Dedifferentiated amniotic fluid mesenchymal stem cell (primary cell): ENCODE results near the gene PAX5.

Experiments
- DNase-seq: peaks from one replicate; pipeline ENCODE4 v3.0.0-alpha.2; 2016; ENCODE audit errors: extremely low spot score

The PAX5 gene

DNA sequence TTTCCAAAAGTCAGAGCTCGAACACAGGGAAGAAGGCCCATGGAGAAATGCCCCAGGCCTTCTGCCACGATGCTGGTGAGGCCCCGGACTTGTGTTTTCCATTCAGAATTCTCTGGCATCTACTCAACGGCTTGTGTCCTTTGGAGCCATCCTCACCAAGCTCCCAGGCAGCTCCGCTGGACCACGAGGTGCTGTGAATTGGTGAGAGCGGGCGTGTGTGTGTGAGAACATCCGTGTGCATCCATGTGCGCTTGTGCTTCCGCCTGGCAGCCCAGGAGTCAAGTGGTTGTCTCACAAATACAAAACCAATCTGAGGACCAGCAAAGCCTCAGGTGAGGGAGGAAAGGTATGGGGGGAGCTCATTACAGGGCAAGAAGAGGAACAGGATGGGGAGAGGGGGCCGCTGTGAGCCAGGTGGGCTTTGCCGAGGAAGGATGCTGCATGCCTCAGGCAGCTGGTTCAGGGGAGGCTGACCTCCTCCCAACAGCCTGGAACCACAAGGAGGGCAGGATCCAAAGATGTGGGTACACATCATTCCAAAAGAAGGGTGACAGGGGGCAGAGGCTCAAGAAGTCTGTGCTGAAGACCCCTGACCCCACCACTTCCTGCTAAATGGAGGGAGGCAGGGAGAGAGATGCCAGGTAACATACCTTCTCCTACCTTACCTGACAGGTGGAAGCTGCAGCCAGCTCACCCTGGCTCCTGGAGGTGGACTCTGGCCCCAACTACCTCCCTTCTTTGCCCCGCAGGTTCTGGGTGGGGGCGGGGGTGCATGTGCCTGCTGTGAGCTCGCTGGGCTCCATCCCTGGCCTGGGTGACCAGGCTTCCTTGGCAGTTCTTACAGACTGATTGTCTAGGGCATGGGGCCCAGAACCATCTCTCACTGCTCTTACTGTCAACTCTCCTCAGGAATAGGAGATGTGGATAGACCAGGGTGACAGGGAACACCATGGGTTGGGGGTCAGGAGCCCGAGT is 196.3 kb downstream of the PAX5 start:
- DNase-seq = no peak

DNA sequence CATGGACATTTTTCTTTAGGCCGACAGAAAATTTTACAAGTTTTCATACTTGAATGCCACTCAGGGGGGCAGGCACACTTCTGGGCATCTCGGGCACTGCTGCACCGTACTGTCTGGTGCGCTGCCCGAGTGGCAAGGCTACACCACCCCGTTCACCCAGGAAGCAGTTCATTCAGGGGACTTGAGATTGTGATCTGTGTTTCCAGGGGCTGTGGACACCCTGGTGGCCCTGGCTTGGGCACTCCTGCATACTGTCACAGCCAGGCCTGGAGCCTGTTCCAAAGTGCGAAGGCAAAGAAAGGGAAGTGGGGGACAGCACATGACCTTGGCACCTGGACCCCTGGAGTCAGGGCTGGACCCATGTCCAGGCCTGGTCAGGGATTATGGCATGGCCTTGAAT is 197.6 kb downstream of the PAX5 start:
- DNase-seq = no peak

DNA sequence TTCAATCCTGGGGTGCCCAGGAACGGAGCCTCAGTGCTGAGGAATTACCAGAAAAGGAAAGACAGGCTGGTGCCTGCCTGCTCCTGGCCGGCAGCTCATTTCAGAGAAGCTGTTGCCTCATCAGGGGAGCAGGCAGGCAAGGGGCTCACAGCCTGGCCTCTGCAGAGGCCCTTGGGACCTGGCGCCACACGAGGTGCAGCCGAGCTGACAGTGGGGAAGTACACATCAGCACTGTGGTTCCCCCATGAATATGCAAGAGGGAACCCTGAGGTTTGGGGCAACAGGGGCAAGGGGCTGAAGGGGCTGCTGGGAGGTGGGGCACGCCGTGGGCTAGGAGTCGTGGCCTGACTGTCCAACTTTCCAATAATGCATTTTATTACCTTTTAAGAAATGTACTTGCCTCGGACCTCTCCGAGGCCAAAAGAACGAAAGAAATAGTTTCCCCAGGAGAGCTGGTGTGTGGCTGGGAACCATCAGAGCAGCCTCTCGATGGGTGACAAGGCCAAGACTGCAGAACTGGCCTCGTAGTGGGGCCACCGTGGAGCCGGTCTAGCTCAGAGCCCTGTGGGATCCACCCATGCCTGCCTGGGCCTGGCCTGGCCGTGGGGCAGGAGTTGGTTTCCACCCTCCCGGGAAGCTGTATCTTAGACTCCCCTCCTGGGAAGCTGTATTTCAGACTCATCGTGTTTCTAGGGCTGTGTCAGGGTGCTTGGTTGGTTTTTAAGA is 198.6 kb downstream of the PAX5 start:
- no peak for DNase-seq

DNA sequence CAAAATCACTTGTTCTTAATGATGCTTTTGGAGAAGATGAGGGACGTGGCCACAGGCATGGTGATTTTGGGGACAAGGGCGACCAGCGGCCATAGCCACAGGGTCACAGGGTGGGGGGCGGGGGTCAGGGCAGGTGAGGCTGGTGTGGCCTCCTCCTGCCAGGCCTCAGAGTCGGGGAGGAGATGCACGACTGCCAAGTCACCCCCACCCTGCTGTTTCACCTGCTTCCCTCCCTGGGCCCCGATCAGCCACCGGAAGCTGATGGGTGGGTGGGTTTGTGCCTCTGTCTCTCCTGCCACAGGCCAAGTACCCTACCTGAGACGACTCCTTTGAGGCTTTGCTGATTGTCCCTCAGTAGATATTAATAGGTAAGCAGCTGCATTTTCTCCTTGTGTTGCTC is 199.3 kb downstream of the PAX5 start:
- no peak for DNase-seq

DNA sequence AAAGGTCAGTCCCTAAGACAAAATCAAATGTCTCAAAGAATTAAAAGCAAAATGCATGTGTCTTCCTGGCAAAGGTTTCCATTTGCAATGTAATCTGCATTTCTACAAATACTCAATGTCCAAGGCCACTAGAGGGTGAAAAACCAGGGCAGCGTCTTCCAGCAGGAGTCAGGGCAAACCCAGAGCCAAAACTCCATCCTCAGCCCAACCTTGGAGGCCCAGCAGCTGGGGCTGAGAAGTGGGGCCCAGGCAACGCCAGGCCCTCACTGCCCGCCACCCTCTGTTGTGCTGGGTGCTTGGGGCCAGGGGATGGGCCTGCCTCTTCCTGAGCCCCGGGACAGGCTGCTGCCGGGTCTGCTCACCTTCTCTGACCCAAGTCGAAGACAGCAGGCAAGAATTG is 200.1 kb downstream of the PAX5 start:
- no peak for DNase-seq

DNA sequence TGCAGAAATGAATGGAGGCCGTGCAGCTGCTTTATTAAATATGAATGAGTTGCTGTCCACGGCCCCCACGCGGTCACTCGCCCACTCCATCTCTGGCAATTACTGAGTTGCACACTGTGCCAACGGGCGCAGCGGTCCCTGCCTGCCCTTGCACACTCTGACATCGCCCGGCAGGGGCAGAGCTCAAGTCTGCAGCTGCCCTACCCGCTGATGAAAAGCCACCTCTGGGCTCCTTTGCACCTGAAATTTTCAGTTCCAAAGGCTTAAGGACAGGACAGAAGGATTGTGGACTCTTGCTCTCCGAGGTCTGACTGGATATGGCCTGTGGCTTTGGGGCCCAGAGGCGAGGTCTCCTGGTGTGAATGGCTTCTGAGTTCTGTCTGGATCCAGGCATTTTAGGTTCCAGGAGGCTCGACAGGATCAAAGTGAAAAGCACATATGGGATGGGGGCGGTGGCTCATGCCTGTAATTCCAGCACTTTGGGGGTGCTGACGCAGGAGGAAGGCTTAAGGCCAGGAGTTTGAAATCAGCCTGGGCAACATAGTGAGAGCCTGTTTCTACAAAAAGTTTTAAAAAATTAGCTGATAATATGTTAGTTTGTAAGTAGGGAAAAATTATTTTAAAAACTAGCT is 201.8 kb downstream of the PAX5 start:
- DNase-seq = no peak

DNA sequence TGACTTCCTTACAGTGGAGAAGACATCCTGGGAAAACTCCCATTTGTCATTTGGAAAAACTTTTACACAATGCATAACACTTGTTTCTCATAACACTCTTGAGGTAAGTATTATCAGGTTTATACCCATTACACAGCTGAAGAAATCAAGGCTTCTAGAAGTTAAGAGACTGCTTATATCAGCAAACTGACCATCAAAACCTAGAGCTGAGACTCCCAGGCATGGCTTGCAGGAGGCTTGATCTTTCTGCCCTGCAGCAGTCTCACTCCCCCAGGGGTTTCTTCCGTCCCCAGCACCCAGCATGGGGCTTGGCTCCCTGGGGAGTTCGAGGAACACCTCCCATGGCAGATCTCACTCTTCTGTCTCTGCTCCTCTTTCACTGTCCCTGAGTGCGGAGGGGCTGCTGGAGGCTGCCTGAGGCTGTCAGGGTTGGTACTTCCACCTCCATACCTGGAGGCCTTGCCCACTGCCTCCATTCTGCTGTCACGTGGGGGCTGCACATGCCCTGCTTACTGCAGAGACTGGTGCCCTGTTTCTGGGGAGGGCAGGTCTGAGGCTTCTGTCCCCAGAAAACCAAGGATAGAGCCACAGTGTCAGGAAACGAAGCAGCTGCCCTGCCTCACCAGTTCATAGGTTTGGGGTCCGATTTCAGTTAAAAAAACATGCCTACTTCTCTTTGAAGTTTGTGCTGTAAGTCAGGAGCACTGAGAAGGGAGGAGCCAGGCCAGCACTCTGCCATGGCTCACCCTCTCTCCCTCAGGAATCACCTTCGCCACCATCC is 202.5 kb downstream of the PAX5 start:
- DNase-seq = no peak

DNA sequence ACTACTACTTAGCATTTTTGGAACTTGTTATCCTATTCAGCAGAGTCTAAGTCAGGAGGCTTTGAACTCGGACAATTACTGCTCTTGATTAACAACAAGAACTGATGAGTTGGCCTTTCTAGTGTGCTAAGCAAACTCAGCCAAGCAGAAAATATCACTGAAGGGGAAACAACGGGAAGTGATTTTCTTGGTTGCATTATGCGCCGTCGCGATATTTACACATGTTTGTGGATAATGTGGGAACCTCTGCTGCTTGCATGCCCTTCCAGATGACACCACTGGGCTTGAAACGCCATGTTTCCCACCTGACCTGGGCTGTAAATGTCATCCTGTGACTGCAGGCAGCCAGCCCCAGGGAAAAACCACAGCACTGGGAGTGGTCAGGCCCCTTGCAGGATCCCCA is 205.5 kb downstream of the PAX5 start:
- no peak for DNase-seq

DNA sequence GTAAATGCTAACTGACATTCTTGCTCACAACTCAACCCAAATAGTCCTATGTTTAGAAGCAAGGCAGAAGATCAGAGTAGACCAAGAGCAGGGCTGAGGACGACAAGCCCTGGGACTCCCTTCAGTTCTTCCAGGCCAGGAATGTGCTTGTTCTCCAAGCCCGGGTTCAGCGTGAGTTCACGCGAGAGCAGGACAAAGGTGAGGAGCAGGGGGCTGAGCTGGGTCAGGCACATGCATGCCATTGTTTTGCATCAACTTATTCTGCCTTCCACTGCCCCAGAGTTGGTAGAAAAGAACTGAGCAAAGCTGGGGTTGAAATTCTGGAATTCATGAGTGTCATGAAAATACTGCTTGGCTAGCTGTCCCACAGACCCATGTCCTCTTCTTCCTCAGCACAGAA is 206.5 kb downstream of the PAX5 start:
- no peak for DNase-seq

DNA sequence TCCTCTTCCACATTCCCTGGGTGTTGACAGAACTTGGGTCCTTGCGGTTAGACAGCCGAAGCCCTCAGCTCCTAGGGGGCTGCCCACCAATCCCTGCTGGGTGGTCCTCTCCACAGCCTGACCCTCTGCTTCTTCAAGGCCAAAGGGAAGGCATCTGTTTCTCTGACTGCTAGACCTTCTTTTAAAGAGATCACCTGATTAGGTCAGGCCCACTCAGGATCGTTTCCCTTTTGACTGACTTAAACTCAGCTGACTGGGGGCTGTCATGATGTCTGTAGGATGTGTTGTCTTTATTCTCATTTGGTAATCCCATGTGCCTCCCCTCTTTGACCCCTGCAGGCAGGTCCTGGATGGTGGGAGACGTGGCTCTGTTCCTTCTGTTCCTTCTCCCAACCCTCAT is 207.5 kb downstream of the PAX5 start:
- DNase-seq = no peak

DNA sequence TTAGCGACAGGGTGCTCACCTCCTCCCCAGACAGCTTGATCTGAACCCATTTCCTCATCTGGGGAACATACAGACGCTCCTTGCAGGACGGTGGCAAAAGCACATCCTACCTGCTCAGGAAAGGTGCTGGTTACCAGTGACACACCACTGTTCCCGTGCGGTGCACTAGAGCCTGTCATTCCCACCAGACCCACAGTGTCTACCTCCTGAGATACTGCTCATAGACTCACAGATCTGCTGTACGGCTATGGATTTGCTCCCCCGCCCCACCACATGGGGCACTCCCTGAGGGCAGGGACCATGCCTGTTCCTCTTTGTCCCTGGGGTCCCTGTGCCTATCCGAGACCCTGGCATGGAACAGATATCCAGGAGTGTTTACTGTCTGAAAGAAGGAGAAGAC is 208.9 kb downstream of the PAX5 start:
- no peak for DNase-seq

DNA sequence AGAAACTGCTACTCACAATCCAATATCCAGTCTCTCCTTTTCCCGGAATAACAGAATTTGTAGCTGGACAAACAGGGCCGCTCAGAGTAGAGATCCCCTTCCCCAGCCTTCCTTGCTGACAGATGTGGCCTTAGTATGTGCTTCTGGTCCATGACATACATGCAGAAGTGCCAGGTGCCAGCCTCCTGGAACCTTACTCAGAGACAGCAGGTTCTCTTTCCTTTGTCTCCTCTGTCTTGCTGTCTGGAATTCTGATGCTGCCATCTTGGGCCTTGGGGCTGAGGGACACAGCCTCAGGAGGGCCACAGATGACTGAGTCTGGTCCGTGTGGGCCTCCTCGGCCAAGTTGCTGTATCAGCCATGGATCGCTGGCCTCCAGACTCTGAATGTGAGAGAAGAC is 210.1 kb downstream of the PAX5 start:
- DNase-seq = no peak

DNA sequence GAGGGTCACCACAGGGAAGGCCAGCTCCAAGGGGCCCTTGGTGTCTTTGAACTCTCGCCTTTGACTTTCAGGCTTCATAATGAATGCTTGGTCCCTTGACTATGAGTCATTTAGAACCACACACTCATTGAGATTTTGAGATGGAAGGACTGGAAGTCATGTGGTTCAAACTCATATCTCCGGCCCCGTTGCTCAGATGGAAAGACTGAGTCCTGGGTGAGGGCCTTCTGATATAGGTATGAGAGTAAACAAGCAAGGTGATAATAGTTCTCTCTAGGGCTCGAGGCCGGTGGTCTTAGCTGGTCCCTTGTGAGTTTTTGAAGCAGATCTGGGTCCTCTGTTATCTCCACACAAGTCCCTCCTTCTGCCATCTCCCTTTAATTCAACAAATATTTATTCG is 210.6 kb downstream of the PAX5 start:
- DNase-seq = no peak

DNA sequence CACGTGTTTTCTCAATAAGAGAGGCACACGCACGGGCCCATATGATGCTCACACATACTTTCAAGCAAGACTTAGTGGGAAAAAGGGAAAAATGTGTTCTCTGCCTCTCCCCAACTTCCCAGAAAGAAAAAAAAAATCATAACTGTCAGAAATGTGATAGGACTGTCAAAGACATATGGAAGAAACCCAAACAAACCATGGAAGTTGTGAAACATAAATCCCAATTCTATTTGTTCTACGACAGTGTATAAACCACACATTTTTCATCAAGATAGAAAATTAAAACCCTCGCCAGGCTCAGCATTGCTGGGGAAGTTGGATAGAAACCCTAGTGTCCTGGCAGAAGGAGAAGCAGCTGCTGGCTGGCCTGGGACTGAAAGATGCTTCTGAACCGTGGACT is 211.9 kb downstream of the PAX5 start:
- no peak for DNase-seq

DNA sequence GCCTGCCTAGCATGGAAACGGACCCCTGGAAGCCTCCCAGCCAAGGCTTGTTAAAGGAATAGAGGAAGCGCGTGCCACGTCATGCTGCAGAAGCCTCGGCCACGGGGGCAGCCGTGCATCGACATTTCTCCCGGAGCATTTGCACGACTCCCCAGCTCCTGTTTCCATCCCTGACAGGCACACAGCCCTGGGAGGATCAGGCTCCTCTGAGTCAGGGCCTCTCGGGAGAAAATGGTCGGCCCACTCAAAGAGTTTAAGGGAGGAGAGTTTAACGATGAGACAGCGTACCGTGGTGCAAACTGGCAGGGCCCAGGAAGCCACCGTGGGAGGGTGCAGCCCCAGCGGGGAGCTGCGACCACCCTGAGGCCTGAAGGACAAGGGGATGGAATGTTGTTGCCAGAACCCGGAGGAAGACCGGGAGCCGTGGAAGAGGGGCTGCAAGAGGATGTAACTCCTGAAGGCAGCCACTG is 213.6 kb downstream of the PAX5 start:
- DNase-seq = no peak

DNA sequence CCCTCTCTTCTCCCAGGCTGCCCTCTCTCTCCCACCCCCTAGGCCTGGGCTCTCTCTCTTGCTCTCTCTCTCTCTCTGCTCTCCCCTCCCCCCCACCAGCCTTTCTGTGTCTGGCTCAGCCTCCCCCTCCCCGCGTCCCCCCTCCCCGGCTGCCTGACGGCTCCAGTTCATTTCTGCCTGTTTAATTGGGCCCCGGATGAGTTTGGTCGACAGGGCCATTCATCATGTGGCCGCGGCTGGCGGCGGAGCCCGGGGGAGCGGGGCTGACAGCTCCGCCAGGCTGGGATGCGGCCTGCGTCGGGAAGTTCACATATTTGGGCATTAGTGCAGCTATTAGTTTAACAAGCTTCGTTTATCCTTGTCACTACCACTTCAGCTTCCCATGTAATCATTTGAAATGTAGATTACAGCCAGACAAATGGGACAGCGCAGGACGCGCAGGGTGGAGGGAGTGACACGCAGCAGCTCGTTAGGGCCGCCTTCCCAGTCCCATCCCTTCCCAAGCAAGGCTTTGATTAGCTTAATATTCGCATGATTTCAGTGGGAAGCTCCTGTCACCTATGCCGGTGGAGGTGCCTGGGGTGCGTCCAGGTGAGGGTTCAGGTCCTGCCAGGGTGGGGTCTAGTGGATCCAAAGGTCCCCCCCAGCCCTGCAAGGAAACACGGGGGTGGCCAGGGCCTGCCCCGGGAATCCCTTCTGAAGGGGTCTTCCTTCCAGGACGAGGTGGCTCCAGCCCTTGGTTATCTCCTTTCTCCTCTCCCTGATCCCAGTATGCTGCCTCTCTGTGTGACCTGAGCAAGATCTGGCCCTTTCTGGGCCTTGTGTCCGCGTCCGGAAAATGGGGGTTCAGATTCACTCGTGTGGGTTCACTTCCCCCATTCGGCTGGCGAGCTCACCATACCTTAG is 214.8 kb downstream of the PAX5 start:
- DNase-seq = no peak

DNA sequence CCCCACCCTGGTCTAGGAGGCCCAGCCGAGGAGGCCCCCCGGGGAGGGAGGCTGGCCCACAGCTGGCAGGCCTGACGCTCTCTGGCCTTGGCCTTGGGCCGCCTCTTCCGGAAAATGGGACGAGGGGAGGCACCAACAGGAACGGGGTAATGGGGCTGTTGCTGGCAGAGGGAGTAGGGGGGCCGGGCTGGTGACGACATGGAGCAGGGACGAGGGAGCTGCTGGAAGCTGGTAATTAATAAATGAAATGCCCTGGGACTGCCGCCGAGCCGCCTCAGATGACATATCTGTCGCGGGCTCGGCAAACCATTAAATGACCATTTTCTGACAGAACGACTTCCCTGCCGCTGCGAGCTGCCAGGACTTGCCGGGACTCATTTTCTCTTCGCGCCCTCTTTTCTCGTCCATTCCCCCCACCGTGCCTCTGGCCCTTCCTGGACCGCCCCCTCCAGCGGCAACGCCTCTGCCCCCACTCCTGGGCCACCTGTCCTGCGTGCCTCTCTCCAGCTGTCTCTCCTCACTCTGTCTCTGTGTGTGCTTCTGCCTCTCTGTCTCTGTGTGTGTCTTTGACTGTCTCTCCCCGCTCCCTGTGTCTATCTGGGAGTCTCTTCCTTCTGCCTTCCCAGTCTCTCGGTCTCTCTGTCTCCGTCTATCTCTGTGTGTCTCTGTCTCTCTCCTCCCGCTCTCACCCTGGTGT is 215.7 kb downstream of the PAX5 start:
- no peak for DNase-seq

DNA sequence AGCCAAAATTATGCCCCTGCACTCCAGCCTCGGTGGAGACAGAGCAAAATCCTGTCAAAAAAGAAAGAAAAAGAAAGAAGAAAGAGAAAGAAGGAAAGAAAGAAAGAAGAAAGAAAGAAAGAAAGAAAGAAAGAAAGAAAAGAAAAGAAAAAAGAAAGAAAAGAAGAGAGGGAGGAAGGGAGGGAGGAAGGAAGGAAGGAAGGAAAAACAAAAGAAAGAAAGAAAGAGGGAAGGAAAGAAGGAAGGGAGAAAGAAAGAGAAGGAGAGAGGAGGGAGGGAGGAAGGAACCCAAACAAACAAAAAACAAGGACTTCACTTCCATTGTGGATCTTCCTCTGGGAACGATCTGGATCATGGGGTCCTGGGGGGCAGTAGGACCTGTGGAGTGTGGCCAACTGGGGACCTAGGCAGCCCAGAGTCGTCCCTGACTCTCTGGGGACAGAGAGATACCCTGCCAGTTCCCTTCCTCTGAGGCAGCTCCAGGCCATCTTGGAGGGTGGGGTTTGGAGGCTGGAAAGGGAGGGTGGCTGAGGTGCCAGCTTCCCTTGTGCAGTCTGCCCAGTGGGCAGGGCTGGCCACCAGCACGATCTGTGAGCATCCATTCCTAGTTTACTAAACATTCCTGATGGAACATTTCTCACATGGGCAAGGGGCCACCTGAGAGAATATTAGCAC is 216.8 kb downstream of the PAX5 start:
- DNase-seq = no peak

DNA sequence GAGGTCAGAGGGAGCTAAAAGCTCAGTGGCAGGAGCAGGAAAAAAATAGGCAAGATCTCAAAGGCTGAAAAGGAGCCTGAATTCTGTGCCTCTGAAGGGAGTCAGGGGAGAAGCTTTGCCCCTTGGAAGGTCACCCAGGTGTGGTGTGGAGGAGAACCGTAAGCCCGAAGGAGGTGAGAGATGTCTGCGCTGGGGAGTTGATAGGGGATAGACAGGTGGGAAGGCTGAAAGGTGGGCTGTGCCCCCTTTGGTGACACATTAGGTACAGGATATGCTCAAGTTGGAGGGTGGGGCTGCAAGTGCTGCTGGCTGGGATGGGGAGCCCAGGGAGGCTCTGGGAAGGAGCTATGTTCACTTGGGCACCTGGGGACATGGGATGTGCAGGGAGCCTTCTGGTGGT is 217.7 kb downstream of the PAX5 start:
- DNase-seq = no peak
